ENCODE data around the gene TMEM163.
"Not testable (repeated sequence)": the region's sequence is repeated elsewhere in the genome, so short reads cannot be mapped to it uniquely, and the experiment has no call there.

Gene TMEM163

DNA sequence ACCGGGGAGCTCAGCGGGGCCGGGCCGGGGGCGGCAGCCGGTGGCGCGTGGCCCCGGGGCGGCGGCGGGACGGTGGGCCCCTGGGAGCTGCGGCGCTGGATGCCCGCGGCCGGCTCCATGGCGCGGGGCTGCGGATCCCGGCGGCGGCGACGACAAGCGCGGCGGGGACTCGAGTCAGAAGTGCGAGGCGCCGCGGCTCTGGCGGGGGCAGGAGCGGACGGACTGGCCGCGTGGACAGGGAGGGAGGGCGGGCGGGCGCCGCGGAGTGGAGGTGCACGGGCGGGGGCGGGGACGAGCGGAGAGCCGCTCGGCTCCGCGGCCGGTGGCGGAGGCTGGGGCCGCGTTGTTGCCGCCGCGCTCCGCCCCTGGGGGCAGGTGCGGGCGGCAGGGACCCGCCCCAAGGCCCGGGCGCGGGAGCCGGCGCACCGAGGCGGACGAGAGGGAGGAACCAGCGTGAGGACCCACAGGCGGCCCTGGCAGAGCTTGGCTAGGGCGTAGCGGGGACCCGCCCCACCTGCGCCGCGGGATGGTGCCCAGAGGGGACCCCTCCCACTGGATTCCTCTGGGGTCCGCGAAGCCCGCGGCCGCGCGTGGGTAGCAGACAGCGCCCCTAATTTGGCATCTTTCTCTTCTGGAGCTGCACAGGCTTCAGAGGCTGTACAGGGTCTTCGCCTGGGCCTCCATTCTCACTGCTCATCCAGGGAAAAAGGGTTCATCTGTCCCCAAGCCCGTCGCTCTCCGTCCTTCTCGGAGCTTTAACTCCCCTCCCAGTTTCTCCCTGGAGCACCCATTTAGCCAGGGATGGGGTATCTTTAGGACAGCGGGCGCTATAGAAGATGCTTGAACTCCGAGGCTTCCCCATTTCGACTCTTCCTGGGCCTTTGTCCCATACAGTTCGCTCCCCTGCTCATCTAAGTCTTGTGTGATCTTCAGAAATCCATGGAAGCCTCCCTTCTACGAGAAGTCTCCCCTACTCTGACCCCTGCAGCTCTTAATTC, at the start of gene TMEM163:
TSS of gene TMEM163 (minus strand) at position 184 of the 998 bp plus-strand sequence.
- DNase-seq: no peak

- no peak for DNase-seq
Observed at GRCh38 chr2:134766583-134766982, 47.8 kb upstream of the TMEM163 start.

DNA sequence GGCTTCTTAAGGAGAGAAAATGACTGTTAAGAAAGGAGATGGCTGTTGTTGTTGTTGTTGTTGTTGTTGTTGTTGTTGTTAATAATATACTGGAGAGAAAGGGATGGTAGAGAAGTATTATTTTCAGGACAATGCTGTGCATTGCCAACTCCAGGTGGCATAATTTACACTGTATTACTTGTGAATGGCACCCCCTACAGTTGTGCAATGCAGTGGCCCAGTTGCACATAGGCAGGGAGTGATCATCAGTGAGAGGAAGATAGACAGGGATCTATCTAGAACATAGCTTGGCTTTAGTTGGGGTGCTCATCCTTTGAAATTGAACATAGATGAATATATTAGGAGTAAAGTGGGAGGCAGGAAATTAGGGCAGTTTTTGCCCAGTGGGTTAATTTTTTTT, 47.2 kb upstream of the TMEM163 start:
- DNase-seq: no peak

DNA sequence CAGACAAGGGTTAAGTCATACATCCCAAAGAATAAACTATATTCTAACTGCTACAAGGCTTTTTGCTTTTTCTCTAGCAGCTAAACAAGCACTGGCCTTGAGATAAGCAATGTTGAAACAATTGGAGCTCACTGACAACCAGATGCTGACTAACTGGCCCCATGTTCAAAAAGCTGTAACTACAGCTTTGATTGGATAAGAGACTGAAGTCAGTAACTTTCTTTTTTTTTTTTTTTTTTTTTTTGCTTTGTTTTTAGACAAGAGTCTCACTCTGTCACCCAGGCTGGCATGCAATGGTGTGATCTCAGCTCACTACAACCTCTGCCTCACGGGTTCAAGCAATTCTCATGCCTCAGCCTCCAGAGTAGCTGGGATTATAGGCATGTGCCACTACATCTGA, 45.4 kb upstream of the TMEM163 start:
- no peak for DNase-seq

- DNase-seq: no peak
Observed at GRCh38 chr2:134763164-134763710, 44.4 kb upstream of the TMEM163 start.

DNA sequence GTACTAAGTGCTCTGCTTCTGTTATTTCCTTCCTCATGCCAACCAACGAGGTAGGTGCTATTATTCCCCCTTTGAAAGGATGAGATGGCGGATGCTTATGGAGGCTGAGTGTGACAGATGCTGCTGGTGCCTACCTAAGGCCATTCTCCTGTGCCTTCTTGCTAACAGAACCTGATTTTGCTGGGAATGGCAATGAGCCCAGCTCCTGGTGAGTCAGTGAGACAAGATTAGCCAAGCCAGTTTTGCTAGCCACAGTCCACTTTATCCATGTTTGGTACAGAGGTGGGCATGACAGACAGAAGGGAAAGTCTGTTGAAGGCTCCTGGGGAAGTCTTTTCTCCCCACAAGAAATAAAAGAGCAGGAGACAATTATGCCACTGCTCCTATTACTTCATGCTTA, 43.7 kb upstream of the TMEM163 start:
- no peak for DNase-seq

DNA sequence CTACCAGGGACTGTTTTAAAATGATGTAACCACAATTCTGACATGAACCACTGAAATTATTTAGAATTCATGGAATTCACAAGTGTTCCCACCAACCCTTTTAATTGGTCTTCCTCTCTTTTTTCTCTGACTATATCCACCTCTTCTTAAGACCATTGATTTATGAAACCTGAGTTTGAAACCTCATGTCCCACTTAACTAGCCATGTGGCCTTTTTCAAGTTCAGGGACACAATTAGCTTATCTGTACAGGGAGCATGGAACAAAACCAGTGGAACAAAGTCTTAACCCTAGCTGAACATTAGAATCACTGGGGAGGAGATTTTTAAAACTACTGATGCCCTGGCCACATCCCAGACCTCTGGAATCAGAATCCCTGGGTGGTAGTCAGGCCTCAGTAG, 41.6 kb upstream of the TMEM163 start:
- DNase-seq: no peak

GRCh38 chr2:134758633-134759032, 39.8 kb upstream of the TMEM163 start:
- DNase-seq: no peak

GRCh38 chr2:134751981-134752380, 33.2 kb upstream of the TMEM163 start:
- DNase-seq: not testable (repeated sequence)

GRCh38 chr2:134745546-134745945, 26.7 kb upstream of the TMEM163 start:
- DNase-seq: no peak

GRCh38 chr2:134745023-134745422, 26.2 kb upstream of the TMEM163 start:
- no peak for DNase-seq

- DNase-seq: peak; percentile 89
Observed at GRCh38 chr2:134739879-134740301, 21.1 kb upstream of the TMEM163 start.

DNA sequence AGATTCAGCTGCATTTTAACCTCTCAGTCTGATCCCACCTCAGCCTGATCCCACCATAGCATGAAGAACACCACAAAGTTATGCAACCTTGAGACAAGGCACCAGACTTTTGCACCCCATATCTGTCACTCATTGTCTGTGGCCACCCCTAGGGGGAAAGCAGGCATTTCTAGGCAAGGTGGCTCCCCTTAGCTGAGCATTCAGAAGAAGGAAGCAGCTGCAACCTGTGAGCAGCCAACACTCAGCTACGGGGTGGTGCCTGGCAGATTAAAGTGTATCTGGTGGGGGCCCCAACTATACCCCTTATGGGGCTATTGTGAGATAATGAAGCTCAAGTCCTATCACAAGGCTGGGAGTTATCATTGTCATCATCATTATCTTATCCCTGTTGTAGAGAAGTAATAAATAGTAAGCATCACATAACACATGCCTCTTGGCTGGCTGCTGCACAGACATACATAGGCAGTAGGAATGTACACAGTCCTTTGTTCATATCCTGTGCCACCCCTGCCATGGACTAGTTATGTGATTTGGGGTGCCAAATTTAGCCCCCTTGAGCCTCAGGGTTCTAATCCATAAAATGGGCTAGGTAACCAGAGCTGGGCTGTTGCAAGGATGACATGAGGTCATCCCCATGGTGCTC, 20.6 kb upstream of the TMEM163 start:
- no peak for DNase-seq

DNA sequence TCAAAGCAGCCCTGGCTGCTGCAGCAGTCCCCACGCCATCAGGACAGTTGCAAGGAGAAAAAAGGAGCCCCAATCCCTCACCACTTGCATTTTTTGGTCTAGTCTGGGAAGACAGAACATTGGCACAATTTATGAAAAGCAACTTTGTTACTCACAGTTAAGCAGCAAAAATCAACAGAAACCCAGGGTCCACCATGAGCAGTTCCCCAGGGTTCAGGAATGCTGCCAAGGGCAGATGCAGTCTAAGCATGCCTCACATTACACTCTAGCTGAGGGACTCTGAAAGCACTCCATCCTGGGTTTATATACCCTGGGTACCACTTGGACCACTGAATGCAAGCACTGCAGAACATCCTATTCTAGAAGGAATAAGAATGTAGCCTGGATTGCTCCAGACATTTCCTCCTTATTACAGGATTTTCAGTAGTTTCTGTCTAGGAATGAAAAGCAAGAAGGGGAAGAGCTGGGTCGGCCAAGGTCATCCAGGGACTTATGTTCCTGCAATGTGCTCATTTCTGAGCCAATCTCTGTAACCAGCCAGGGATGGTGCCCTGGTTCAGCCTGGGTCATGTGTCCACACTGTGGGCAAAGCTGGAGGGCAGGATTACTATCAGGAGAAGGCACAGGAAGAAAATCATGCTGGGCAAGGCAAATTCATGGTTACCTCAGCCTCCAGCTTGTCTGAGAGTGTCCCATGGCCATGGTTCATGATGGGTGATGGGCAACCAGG, 19.5 kb upstream of the TMEM163 start:
- DNase-seq: no peak

GRCh38 chr2:134737671-134738070, 18.9 kb upstream of the TMEM163 start:
- no peak for DNase-seq

DNA sequence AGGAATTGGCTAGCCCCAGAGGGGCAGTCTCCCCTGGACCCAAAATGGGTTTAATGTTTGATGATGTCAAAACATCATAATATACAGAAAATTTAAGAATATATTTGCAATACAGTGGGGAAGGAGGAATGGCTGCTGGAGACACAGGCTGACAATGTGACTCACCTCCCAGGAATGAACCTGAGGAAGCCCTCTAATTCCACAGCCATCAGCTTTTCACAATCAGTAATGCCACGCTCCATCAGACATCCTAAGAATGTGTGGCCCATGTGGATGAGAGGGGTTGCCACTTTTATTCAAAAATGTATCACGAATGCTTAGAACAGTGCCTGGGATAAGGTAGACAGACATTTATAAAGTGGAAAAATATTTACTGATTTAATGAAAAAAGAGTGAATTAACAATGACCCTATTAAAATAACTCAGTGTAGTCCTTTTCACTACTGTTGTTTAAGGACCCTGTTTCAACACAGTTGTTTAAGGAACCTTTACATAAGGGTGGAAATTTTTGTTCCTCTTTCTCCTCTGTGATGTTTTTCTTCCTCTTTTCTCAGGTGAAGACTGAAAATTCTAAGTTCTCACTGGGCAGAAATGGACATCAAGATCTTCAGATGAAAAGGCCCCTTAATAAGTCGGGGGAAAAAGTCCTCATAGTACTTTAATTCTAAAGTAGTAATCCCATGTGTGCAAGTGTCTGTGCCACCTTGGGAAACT, 17.5 kb upstream of the TMEM163 start:
- no peak for DNase-seq

- DNase-seq: no peak
Observed at GRCh38 chr2:134728163-134728562, 9.4 kb upstream of the TMEM163 start.

DNA sequence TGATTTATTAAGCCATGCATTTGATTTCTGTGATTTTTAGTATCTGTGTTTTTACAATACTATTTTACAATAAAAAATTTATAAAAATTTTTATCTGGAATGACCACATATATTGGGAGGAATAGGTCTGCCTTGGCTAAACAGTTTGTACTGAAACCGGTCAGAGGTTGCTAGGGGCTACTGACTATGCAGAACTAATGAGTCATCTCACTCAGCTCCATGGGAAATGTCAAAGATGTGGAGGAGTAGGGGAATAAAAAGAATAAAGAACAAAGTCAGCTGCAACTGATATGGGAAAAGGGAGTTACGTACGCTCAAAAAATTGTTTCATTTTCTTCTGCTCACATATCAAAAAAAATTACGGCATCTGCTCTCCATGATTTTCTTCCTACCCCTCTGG, 8.6 kb upstream of the TMEM163 start:
- DNase-seq: no peak

DNA sequence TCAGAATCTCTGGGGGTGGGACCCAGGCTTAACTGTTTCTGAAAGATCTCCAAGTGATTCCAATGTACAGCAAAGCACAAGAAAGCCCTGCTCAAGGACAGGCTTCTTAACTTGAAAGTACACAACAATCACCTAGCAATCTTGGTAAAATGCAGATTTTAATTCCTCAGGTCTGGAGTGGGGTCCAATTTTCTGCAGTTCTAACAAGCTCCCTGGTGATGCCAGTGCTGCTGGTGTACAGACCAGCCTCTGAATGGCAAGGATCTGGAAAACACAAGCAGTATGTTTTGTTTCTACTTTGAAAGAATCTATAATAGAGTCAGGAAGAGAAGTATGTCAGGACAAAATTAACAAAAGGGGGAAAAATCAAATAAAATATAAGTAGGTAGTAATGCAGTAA, 7.8 kb upstream of the TMEM163 start:
- DNase-seq: no peak

DNA sequence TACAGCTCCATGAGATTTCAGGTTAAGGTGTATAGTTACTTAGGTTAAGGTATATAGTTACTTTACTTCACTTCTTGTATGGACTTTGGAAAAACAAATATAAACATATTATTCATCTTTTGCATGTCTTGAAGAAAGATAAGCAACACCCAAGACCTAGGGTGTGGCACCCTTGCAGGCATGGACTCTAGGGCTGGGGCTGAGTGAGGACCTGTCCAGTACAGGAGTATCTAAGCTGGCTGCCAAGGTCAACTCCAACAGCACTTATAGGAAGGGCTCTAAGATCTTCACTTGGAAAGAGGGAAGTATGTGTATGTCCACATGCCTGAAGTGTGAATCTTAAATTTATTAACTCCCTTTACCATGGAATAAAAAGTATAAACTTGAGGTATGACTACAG, 7.1 kb upstream of the TMEM163 start:
- DNase-seq: no peak

DNA sequence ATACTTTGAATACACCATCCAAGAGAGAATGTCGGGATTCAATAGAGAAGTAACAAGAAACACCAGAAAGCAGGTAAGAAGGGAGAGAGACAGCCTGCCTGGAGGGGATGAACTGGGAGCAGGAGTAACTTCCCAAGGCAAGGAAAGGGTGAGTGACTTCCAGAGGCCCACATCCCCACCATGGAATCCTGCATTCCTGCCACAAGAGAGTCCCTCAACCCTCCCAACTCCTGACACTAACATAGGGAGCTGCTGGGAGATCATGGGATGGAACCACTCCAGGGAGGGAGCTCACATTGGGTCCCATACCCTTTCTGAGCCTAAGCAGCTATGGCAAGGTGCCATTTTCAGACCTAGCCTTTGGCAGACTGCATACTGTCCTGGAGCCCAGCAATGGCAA, 5.5 kb upstream of the TMEM163 start:
- no peak for DNase-seq

- not testable (repeated sequence) for DNase-seq
Observed at GRCh38 chr2:134723742-134724141, 4.9 kb upstream of the TMEM163 start.
